C4-2B (cell line): ENCODE results near the gene RRM1.
"Not testable (repeated sequence)": the region's sequence is repeated elsewhere in the genome, so short reads cannot be mapped to it uniquely, and the experiment has no call there.

Experiments
- ZFX ChIP-seq: fragments of 450-650 bp; IDR thresholded peaks from 2 replicates; pipeline ENCODE4 v1.6.1; 2017
- TF ChIP-seq, protein P1 (sequence below): fragments of 450-650 bp; conservative IDR thresholded peaks from 2 replicates; pipeline ENCODE4 v1.5.1; 2017; ENCODE audit warnings: mild to moderate bottlenecking

DNA sequence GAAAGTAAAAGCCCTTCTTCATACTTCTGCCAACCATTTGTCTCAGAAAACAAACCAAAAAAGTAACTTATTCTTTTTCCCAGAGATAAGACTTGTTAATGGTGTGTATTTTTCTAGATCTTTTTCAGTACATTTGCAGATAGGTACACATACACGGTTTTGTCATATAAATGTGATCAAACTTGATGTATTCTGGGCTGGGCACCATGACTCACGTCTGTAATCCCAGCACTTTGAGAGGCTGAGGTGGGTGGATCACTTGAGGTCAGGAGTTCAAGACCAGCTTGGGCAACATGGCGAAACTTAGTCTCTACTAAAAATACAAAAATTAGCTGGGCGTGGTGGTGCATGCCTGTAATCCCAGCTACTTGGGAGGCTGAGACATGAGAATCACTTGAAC lies 35.6 kb downstream of the RRM1 start:
- TF ChIP-seq, protein P1, sequence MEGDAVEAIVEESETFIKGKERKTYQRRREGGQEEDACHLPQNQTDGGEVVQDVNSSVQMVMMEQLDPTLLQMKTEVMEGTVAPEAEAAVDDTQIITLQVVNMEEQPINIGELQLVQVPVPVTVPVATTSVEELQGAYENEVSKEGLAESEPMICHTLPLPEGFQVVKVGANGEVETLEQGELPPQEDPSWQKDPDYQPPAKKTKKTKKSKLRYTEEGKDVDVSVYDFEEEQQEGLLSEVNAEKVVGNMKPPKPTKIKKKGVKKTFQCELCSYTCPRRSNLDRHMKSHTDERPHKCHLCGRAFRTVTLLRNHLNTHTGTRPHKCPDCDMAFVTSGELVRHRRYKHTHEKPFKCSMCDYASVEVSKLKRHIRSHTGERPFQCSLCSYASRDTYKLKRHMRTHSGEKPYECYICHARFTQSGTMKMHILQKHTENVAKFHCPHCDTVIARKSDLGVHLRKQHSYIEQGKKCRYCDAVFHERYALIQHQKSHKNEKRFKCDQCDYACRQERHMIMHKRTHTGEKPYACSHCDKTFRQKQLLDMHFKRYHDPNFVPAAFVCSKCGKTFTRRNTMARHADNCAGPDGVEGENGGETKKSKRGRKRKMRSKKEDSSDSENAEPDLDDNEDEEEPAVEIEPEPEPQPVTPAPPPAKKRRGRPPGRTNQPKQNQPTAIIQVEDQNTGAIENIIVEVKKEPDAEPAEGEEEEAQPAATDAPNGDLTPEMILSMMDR = not testable (repeated sequence)
- TF ChIP-seq ZFX = not testable (repeated sequence)
